ENCODE measurements around the gene BBX.

The BBX gene

GRCh38 chr3:107791450-107791849 is 268.7 kb downstream of the BBX start:
- no peak for ATAC-seq
- TF ChIP-seq ZNF8 (CRISPR knock-in tag; IDR thresholded peaks at IDR 0.05) (no peak), ZFP30 (CRISPR knock-in tag; IDR thresholded peaks at IDR 0.05) (no peak), CREB5 (CRISPR knock-in tag; IDR thresholded peaks at IDR 0.05; ENCODE audit: low read depth) (no peak), TCF4 (CRISPR knock-in tag; IDR thresholded peaks at IDR 0.05; ENCODE audit: borderline replicate concordance) (no peak), CSRNP3 (CRISPR knock-in tag; IDR thresholded peaks at IDR 0.05) (no peak), TOX (CRISPR knock-in tag; IDR thresholded peaks at IDR 0.05; ENCODE audit: borderline replicate concordance) (no peak), ZC3H10 (CRISPR knock-in tag; IDR thresholded peaks at IDR 0.05) (no peak), BACH2 (CRISPR knock-in tag; IDR thresholded peaks at IDR 0.05; ENCODE audit: borderline replicate concordance) (no peak), TSHZ2 (CRISPR knock-in tag; IDR thresholded peaks at IDR 0.05) (no peak), SNAI2 (CRISPR knock-in tag; IDR thresholded peaks at IDR 0.05) (no peak), ZFP3 (CRISPR knock-in tag; IDR thresholded peaks at IDR 0.05) (no peak), PATZ1 (CRISPR knock-in tag; IDR thresholded peaks at IDR 0.05; ENCODE audit: borderline replicate concordance) (no peak), PPARA (CRISPR knock-in tag; IDR thresholded peaks at IDR 0.05; ENCODE audit: borderline replicate concordance) (no peak), ZNF70 (CRISPR knock-in tag; IDR thresholded peaks at IDR 0.05) (no peak), ESRRG (CRISPR knock-in tag; IDR thresholded peaks at IDR 0.05) (no peak)

GRCh38 chr3:107794664-107795443 is 272.1 kb downstream of the BBX start:
- ATAC-seq: peak; percentile 44; the same call in 2 of the 3 replicates

More at GRCh38 chr3:107794664-107795443, 272.1 kb downstream of the BBX start:
- TF ChIP-seq CREB5 (CRISPR knock-in tag; IDR thresholded peaks at IDR 0.05; ENCODE audit: low read depth): no peak
- no peak for TF ChIP-seq POU6F1 (CRISPR knock-in tag; IDR thresholded peaks at IDR 0.05; ENCODE audit: borderline replicate concordance, low read depth)
- no peak for TF ChIP-seq SNAI2 (CRISPR knock-in tag; IDR thresholded peaks at IDR 0.05)
- TF ChIP-seq ZNF70 (CRISPR knock-in tag; IDR thresholded peaks at IDR 0.05): no peak
- no peak for TF ChIP-seq PPARA (CRISPR knock-in tag; IDR thresholded peaks at IDR 0.05; ENCODE audit: borderline replicate concordance)

All from SK-N-SH treated with all-trans-retinoic acid at 6 μM for 48 hours (cell line).